Measurements from ENCODE around the gene TXNDC11.

Gene TXNDC11

DNA sequence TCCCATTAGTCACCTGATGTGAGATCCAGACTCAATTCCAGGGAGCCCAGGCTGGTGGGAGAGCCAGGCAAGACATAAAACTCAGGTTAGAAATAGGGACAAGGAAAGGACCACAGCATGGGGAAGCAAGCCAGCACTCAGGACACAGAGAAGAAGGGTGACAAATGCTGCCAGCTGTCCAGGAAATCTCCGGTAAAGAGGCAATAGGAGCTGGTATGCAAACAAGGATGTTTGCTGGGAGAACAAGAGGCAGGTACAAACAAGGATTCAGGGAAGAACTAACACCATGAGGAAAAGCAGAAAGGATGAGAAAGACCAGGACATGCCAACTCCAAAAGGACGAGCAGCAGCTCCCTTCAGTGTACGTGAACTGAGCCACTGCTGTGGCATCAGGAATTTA is 10.2 kb upstream of the TXNDC11 start:
- no peak for DNase-seq

DNA sequence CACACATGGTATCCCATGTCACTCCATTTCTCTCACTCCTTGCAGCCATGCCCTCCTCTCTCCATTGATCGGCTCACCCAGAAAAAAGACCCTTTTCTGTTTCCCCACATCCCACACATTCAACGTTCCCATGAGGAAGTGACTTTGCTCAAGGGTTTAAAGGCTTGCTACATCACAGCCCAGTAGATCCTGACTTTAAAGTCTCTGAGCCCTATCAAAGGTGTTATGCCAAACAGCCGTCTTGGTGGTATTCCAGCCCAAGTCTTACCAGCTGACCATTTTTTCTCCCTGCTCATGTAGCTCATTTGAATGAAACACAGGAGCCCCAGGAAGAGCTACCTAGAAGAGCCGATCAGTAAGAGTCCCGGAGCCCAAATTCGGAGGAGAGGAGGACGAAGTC is 7.4 kb upstream of the TXNDC11 start:
- DNase-seq, result no peak

DNA sequence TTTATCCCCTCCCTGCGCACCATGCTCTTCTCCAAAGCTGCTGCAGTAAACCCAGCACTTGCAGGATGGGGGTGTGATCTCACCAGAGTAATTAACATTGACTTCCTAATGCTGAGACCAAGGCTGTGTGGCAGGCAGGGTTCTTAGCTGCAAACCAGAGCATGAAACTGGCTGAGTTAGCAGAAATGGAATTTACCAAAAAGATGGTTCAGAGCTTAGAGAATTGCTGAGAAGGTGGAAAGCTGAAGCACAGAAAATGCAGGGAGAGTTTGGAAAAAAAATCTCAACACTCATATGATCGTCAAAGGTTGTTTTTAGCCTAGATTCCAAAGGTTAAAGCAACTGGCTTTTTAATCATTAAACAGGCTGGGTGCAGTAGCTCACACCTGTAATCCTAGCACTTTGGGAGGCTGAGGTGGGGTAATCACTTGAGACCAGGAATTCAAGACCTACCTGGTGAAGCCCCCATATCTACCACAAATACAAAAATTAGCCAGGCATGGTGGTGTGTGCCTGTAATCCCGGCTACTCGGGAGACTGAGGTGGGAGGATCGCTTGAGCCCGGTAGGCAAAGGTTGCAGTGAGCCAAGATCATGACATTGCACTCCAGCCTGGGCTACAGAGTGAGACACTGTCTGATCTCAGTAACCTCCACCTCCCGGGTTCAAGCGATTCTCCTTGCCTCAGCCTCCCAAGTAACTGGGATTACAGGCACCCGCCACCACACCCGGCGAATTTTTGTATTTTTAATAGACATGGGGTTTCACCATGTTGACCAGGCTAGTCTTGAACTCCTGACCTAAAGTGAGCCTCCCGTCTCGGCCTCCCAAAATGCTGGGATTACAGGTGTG is 6.0 kb upstream of the TXNDC11 start:
- no peak for DNase-seq

DNA sequence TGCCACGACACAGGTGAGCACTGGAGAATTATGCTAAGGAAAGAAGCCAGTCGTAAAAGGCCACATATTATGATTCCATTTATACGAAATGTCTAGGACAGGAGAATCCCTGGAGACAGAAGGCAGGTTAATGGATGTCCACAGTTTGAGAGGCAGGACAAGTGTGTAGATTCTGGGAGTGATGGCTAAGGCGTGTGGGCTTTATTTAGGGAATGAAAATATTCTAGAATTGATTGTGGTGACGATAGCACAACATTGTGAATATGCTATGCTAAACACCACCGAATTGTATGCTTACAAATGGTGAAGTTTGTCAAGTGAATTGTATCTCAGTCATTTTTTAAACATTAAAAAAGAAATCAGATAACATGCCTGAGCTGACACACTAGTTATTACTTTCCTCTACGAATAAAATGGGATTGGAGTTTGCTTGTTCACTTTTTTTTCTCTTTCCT is 5.3 kb upstream of the TXNDC11 start:
- DNase-seq, result no peak

DNA sequence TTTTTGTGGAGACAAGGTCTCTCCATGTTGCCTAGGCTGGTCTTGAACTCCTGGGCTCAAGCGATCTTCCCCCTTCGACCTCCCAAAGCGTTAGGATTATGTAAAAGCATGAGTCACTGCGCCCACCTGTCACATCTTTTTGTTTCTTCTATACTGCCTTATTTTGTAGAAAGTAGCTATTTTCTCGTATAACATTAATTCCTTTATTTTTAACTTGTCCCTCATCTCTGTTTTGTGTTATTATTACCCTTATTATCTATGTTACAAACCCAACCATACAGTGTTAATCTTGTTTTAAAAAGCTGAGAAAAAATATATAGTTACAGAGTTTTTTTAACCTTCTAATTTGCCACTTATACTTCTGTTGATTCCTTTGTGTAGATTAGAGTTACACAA is 1.4 kb upstream of the TXNDC11 start:
- no peak for DNase-seq

DNA sequence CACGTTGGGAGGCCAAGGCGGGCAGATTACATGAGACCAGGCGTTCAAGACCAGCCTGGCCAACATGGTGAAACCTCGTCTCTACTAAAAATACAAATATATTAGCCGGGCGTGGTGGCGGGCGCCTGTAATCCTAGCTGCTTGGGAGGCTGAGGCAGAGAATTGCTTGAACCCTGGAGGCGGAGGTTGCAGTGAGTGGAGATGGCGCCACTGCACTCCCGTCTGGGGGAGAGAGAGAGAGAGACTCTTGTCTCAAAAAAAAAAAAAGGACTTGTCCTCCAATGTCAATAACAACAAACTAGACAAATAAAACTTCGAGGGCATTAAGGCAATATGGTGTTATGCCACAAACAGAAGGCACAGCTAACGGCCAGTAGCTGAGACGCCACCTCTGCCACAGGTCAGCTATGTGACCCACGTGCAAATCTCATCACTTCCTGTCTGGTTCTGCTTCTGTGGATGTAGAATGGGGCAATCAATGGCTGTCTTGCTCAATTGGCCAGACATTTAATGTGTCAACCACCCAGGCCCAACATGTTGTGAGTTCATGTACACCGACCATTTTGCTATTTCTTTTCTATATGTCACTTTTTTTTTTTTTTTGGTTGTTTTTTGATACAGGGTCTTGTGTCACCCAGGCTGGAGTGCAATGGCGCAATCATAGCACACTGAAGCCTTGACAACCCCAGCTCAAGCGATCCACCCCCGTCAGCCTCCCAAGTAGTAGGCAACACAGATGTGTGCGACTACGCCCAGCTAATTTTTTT is 834 bp upstream of the TXNDC11 start:
- no peak for DNase-seq

DNA sequence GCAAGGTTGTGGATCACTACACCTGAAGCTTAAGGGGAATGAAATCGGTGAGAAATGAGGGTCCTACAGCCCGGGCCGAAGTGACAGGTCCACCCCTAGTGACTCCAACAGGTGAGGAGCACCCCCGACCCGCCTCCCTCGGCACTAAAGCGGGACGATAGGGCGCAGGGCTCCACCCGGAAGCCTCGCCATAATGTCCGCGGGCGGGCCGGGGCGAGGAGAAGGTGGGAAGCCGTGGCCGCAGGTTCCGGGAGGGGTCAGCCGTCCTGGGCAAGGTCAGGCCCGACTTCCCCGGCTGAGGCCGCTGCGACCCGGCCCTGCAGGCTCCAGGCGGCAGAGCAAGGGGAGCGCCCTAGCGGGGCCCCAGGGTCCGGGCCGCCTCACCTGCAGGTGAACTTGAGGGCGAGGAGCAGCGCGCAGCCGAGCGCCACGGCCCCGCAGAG is 543 bp downstream of the TXNDC11 start:
- DNase-seq, result no peak

DNA sequence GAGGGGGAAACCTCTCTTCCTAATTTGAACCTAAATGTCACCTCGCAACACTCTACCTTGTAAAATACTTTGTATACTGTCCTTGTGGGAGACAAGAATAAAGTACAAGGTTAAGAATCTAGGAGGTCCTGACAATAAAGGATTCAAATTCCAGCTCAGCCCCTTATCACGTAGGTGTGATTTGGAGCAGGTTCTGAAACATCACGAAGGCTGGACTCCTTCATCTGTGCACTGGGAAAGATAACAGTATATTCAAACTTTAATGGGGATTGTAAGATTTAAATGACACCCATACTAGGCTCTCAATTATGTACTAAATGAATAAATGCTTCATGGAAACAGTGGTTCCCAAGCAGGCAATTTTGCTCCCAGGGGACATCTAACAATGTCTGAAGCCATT is 2.1 kb downstream of the TXNDC11 start:
- DNase-seq, result no peak

DNA sequence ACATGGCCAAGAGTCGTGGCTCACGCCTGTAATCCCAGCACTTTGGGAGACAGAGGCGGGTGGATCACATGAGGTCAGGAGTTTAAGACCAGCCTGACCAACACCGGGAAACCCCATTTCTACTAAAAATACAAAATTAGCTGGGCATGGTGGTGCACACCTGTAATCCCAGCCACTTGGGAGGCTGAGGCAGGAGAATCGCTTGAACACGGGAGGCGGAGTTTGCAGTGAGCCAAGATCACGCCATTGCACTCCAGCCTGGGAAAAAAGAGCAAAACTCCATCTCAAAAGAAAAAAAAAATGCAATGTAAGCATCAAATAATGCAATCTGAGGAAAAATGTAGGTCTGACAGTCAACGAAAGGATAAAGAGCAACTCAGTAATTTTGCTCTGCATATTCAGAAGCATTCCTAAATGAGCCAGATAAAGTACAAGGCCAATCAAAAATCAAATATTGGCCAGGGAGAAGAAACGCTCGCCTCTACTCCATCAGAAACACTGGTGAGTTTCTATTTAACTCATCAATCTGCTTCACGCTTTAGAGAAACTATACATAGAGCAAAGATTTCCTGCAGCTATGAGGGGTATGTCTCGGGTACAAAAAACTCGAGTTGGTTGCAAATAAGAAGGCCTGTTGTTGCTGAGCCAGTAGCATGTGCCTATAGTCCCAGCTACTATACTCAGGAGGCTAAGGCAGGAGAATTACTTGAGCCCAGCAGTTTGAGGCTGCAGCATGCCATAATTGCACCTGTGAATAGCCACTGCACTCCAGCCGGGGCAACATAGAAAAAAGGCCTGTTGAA is 3.7 kb downstream of the TXNDC11 start:
- DNase-seq, result no peak

DNA sequence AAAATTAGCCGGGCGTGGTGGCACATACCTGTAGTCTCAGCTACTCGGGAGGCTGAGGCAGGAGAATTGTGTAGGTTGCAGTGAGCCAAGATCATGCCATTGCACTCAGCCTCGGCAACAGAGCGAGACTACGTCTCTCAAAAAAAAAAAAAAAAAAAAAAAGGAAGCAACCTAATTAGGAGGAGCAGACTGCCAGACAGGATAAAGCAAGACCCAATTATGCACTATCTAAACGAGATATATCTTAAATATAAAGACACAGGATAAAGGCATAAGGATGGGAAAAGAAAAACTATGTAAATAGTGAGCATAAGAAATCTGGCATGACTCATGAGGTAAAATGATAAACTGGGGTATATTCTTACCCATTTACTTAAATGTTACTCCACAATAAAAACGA is 4.9 kb downstream of the TXNDC11 start:
- no peak for DNase-seq

DNA sequence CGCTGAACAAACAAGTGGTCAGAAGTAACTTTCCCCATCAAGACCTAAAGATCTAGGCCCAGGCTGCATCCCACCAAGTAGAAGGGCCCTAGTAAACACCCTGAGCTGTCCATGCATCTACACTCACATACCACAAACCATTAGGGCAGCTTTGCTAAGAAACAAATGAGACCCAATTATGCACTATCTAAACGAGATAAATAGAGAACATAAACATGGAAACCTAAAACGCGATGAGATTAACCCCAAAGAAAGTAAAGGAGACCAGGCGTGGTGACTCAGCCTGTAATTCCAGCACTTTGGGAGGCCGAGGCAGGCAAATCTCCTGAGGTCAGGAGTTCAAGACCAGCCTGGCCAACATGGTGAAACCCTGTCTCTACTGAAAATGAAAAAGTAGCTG is 5.8 kb downstream of the TXNDC11 start:
- DNase-seq, result no peak

DNA sequence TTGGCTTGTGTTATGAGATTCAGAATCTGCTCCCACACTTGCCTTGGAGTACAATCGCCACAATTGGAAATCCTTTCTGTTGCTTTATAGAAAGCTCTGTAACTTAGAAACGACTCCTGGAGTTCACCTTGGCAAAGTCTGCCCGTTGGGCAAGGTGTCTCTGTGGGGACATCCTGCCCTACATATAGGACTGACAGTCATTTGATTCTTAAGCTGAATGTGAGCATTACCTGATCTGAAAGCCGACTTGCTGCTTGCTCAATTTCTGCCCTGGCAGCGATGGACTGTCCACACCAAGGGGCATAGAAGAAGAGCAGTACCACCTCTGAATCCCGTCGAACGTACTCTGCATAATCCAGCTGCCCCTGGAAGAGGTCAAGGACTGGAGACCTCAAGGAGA is 6.9 kb downstream of the TXNDC11 start:
- no peak for DNase-seq

DNA sequence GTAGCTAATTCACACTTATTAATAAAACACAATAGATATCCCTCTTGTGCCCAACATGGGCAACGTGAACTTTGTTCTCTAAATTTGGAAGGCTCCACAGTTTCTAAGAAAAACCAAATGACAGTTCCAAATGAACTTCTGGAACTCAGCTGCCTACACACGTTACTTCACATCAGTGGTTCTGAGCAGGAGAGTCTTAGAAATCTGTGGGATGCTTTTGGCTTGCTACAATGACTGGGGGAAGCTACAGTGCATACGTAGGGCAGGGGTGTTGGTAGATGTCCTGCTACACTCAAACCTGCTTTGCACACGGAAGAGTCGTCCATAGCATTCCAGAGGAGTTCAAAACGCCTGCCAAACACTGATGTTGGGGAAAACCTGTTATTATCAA is 8.0 kb downstream of the TXNDC11 start:
- no peak for DNase-seq

DNA sequence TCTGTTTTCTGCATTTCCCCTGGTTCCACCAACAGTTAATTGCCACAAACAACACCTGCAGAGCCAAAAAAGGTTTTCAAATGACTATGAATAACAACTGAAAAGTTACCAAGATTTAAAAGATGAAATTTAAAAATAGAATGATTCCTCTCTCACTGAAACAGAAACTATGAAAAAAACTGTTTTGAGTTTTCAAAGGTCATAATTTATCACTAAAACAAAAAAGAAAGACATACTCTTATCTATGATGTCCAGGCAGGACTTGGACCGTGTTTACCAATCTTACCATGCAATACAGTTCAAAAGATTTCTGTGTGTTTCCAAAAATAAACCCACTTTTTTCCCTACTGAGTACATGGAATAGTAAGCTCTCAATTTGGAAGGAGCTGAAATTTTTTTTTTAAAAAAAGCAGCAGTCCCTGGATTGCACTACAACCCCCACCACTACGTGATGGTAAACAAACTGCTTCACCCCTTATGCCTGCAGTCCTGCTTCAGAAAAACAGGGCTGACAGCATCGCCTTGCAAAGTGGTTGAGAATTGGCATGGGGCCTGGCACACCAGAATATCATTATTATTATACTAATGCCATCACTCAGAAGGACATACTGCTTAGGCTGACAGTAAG is 8.5 kb downstream of the TXNDC11 start:
- DNase-seq, result peak in 1 of 2 experiments; percentile 2

DNA sequence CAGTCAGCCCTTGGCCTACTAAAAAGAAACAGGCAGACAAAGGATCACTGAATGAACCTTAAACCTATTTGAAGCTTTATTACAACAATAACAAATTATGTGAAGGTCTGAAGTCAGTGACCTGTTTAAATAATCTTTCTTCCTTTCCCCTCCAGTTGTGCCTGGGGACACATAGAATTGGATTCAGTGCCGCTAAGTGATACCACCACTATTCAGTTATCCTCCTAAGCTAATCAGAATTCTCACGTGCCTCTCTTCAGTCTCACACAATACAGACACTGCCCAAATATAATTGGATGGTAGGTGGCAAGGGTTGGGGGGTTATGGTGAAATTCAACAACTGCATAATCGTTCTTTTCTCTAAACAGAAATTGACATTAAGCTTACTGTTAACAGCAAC is 11.4 kb downstream of the TXNDC11 start:
- DNase-seq, result no peak

DNA sequence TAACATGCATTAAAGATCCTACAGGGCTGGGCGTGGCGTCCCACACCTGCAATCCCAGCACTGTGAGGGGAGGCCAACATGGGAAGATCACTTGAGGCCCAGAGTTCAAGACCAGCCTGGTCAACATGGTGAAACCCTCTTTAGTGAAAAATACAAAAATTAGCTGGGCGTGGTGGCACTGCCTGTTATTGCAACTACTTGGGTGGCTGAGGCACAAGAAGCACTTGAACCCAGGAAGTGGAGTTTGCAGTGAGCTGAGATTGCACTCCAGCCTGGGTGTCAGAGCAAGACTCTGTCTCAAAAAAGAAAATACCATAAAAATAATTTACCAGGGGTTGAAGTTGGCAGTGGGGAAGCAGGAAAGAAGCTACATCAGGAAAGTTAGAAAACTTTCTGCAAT is 12.9 kb downstream of the TXNDC11 start:
- no peak for DNase-seq

DNA sequence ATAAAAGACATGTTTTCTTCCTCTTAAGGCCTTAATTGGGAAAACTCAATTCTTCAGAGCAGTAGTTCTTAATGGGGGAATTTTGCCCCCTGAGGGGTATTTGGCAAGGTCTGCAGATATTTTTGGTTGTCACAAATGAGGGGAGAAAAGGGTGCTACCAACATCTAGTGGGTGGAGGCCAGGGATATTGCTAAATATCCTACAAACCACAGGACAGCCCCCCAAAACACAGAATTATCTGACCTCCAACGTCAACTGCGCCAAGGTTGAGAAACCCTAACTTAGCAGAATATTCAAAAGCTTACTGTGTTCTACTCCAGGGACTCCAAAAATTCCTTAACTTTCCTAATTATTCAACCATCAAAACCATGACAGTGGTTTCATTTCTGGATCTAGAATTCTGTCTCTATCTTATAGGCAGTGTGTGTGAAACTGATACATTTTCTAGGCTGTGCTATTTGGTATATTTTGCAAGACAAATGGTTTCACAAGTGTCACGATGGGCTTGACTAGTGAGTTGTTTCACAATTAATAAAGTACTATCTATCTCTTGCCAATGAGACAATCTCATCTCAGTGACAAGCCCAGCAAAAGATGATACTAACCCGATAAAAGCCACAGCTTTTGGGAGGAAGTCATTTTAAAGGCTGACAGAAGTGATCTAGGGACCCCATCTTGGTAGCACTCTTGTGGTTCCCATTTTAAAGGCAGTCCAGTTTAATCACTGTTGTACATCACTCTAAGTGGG is 14.7 kb downstream of the TXNDC11 start:
- no peak for DNase-seq

DNA sequence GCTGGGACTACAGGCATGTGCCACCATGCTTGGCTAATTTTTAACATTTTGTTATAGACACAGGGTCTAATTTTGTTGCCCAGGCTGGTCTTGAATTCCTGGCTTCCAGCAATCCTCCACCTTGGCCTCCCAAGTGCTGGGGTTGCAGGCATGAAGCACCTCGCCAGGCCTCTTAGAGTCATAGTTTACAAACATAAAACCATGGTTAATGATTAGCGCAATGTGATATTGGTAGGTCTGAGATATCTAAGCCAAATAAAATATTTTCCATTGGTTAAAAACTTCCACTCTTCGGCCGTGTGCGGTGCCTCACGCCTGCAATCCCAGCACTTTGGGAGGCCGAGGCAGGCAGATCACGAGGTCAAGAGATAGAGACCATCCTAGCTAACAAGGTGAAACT is 16.6 kb downstream of the TXNDC11 start:
- DNase-seq, result no peak

DNA sequence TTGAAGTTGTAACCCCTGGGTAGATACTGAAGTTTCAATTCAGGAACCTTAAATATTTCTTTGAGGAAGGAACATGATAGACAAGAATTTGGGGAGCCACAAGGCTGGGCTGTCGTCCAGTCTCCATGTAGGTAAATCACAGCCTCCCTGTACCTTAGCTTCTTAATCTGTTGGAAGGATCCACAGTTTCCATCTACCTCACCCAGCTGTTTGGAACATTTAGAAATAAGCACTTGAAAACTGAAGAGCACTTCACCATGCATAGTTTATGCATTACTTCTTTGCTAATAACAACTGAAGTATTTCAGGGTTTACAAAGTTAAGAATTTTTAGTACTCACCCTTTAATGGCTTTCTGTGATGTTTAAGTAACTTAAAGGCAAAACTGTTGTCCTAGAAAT is 17.2 kb downstream of the TXNDC11 start:
- no peak for DNase-seq

DNA sequence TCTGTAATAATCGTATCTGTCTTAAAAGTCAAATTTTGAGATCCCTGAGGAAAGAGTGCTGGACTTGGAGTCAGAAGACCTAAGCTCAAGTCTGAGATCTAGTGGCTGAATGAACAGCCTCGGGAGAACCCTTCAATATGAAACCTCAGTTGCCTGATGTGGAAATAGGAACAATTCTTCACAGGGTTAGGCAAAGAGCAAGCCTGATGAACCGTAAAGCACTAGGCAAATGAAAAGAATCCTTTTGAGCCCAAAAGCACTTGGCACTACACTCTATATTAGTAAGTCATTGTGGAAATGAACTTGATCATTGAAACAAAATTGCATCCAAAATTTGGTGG is 20.2 kb downstream of the TXNDC11 start:
- no peak for DNase-seq

DNA sequence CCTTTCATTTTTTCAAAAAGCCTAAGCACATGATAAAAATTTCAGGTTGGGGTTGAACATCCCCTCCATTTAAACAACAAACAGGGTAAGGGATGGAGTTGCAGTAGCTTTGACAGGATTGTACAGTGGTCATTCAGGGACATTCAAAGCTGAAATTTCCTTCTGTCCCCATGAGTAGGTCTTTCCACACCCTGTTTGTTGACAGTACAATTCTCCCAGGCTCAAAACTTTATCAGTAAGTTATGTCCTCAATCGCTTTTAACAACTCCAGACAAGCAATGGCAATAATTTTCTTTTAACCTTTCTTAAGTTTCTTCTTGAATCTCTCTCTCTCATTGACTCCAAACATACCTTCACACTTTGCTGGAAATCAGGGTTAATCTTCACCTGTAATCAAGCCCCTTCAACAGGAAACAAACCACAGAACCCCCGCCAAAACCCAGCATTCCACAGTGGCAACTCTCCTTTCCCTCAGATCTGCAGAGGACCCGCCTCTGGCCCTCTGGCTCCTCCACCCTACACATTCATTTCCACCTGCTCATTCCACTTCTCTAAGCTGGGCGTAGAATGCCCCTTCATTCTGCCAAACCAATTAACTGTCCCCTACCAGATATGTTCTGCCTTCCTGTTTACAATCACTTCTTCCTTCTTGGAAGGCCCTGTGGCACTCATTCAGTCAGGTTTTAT is 20.7 kb downstream of the TXNDC11 start:
- no peak for DNase-seq

DNA sequence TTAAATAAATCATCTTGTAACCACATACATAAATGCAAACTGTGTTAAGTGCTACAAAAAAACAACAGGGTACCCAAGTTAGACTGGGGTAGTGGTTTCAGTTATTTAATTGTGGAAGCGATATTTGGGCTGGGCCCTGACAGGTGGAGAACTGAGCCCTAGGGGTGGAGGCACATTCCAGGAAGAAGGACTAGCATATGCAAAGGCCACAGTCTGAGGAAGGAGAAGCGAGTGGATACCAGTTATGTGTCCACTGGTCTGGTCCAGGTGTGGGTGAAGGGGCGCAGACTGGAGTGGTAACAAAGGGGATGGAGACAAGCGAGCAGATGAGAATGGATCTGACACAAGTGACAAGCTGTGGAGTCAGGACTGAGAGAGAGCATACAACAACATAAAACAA is 22.9 kb downstream of the TXNDC11 start:
- DNase-seq, result no peak

Data from NCI-H446 (cell line).